Measurements from ENCODE around the gene PIGP. TPM values are rescaled to one million over a fixed set of nuclear protein-coding genes. Genes with fewer than 3 reads are reported as not detected.
A peak's percentile ranks its signal among the peaks of the same experiment; 100 is the strongest.

Gene PIGP
- total and polyA plus RNA-seq, 9 of the 15 experiments (the other 6 are each of a cell fraction or from before 2014, with no cell fraction given): 18.3 to 122 (median 35.6) TPM

- TF ChIP-seq ADNP (tag; IDR thresholded peaks at IDR 0.05): no peak
- no peak for TF ChIP-seq TRIM28 (IDR thresholded peaks at IDR 0.05)
- TF ChIP-seq FOXK1 (CRISPR knock-in tag; IDR thresholded peaks at IDR 0.05; ENCODE audit: borderline replicate concordance): 0 out of 2 replicates have a peak, but pooled peaks have one; percentile 69
- peak; percentile 56; the same call in 1 of the 2 replicates for TF ChIP-seq ETS1 (conservative IDR thresholded peaks at IDR 0.05; ENCODE audit: control insufficient read depth, low read depth, low read length)
- peak; percentile 60; the same call in 1 of the 2 replicates for TF ChIP-seq ZBTB7A (IDR thresholded peaks at IDR 0.05; ENCODE audit: borderline replicate concordance, control insufficient read depth, low read depth, low read length)
- peak; percentile 72 for TF ChIP-seq MAX (CRISPR knock-in tag; IDR thresholded peaks at IDR 0.05)
- TF ChIP-seq, protein P1, sequence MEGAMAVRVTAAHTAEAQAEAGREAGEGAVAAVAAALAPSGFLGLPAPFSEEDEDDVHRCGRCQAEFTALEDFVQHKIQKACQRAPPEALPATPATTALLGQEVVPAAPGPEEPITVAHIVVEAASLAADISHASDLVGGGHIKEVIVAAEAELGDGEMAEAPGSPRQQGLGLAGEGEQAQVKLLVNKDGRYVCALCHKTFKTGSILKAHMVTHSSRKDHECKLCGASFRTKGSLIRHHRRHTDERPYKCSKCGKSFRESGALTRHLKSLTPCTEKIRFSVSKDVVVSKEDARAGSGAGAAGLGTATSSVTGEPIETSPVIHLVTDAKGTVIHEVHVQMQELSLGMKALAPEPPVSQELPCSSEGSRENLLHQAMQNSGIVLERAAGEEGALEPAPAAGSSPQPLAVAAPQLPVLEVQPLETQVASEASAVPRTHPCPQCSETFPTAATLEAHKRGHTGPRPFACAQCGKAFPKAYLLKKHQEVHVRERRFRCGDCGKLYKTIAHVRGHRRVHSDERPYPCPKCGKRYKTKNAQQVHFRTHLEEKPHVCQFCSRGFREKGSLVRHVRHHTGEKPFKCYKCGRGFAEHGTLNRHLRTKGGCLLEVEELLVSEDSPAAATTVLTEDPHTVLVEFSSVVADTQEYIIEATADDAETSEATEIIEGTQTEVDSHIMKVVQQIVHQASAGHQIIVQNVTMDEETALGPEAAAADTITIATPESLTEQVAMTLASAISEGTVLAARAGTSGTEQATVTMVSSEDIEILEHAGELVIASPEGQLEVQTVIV (CRISPR knock-in tag; IDR thresholded peaks at IDR 0.05; ENCODE audit: borderline replicate concordance): no peak
- TF ChIP-seq RHOXF2B (CRISPR knock-in tag; conservative IDR thresholded peaks at IDR 0.05): no peak
- TF ChIP-seq CBFA2T2 (conservative IDR thresholded peaks at IDR 0.05): no peak
- no peak; the same call in none of the 2 replicates for TF ChIP-seq STAG1 (CRISPR knock-in tag; IDR thresholded peaks at IDR 0.05; ENCODE audit: borderline replicate concordance)
- TF ChIP-seq ZFP1 (CRISPR knock-in tag; IDR thresholded peaks at IDR 0.05): no peak
- TF ChIP-seq BRD4 (IDR thresholded peaks at IDR 0.05): no peak
- no peak for TF ChIP-seq ETV6 (IDR thresholded peaks at IDR 0.05; ENCODE audit: borderline replicate concordance in 1 of 2, low read depth in 2 of 2, low read length in 1 of 2)
- TF ChIP-seq ETV6 (CRISPR knock-in tag; IDR thresholded peaks at IDR 0.05; ENCODE audit: borderline replicate concordance): no peak
- TF ChIP-seq ETV1 (tag; conservative IDR thresholded peaks at IDR 0.05; ENCODE audit: low read depth): peak; percentile 54; the same call in 1 of the 2 replicates
- no peak for TF ChIP-seq FOS (IDR thresholded peaks at IDR 0.05; ENCODE audit: extremely low read depth, insufficient read length)
- no peak for TF ChIP-seq USF1 (CRISPR knock-in tag; IDR thresholded peaks at IDR 0.05)
- 0 out of 2 replicates have a peak, but pooled peaks have one; percentile 15 for TF ChIP-seq ZNF41 (CRISPR knock-in tag; conservative IDR thresholded peaks at IDR 0.05)
- TF ChIP-seq ZKSCAN8 (CRISPR knock-in tag; IDR thresholded peaks at IDR 0.05): no peak
- TF ChIP-seq RBBP5 (IDR thresholded peaks at IDR 0.05; ENCODE audit: borderline replicate concordance, insufficient read depth, low read length, poor library complexity, severe bottlenecking): peak; percentile 72
- peak; percentile 45; the same call in 1 of the 2 replicates for TF ChIP-seq ZNF431 (CRISPR knock-in tag; IDR thresholded peaks at IDR 0.05)
- no peak for TF ChIP-seq HMG20B (CRISPR knock-in tag; IDR thresholded peaks at IDR 0.05)
- no peak for TF ChIP-seq ZZZ3 (IDR thresholded peaks at IDR 0.05)
- no peak for TF ChIP-seq RBM25 (IDR thresholded peaks at IDR 0.05; ENCODE audit: low read depth, low read length, severe bottlenecking)
Observed at GRCh38 chr21:37073417-37074196, 736 bp upstream of the PIGP start (continued).

Data from K562 (cell line).